SK-N-SH treated with all-trans-retinoic acid at 6 μM for 48 hours (cell line): ENCODE measurements around the gene UNC5B.

ENCODE experiments used
- ATAC-seq: fragments of 200-7000 bp; cut with Tn5 transposase; 3 replicates; pipeline ENCODE4 v1.9.1; 2020; ENCODE audit warnings: mild to moderate bottlenecking, moderate library complexity
- ARNTL ChIP-seq: fragments of 450-650 bp; formaldehyde crosslinking; IDR thresholded peaks from 2 replicates; pipeline ENCODE4 v1.5.0; 2020; ENCODE audit warnings: low read depth, mild to moderate bottlenecking, moderate library complexity, borderline replicate concordance
- CREB5 ChIP-seq: fragments of 250-450 bp; sonication (Bioruptor Pico); IDR thresholded peaks from 2 replicates; pipeline ENCODE4 v1.5.1; 2020; ENCODE audit warnings: low read depth, mild to moderate bottlenecking, moderate library complexity
- CSDC2 ChIP-seq: fragments of 250-450 bp; sonication (Bioruptor Pico); IDR thresholded peaks from 2 replicates; pipeline ENCODE4 v1.5.0; 2020; ENCODE audit warnings: mild to moderate bottlenecking, moderate library complexity
- CSRNP3 ChIP-seq: fragments of 250-450 bp; sonication (Bioruptor Pico); IDR thresholded peaks from 2 replicates; pipeline ENCODE4 v1.5.1; 2021; ENCODE audit warnings: mild to moderate bottlenecking, moderate library complexity
- ESRRG ChIP-seq: fragments of 250-450 bp; sonication (Bioruptor Pico); IDR thresholded peaks from 2 replicates; pipeline ENCODE4 v1.6.1; 2021; ENCODE audit warnings: mild to moderate bottlenecking
- GLIS3 ChIP-seq: fragments of 250-450 bp; sonication (Bioruptor Pico); IDR thresholded peaks from 2 replicates; pipeline ENCODE4 v1.5.0; 2020; ENCODE audit warnings: mild to moderate bottlenecking, moderate library complexity
- ISL1 ChIP-seq: fragments of 250-450 bp; sonication (Bioruptor Pico); IDR thresholded peaks from 2 replicates; pipeline ENCODE4 v2.1.2; 2022; ENCODE audit warnings: mild to moderate bottlenecking, moderate library complexity
- OSR1 ChIP-seq: fragments of 250-450 bp; sonication (Bioruptor Pico); IDR thresholded peaks from 2 replicates; pipeline ENCODE4 v1.8.0; 2022; ENCODE audit warnings: moderate library complexity, mild to moderate bottlenecking, inconsistent platforms
- PPARA ChIP-seq: fragments of 250-450 bp; sonication (Bioruptor Pico); IDR thresholded peaks from 2 replicates; pipeline ENCODE4 v1.5.0; 2020; ENCODE audit warnings: mild to moderate bottlenecking, borderline replicate concordance
- RARB ChIP-seq: fragments of 250-450 bp; sonication (Bioruptor Pico); IDR thresholded peaks from 2 replicates; pipeline ENCODE4 v1.8.0; 2021; ENCODE audit warnings: mild to moderate bottlenecking, moderate library complexity
- SNAI2 ChIP-seq: fragments of 250-450 bp; sonication (Bioruptor Pico); IDR thresholded peaks from 2 replicates; pipeline ENCODE4 v1.5.0; 2020; ENCODE audit warnings: mild to moderate bottlenecking, moderate library complexity
- TOX ChIP-seq: fragments of 250-450 bp; sonication (Bioruptor Pico); IDR thresholded peaks from 2 replicates; pipeline ENCODE4 v1.8.0; 2021; ENCODE audit warnings: mild to moderate bottlenecking, moderate library complexity, borderline replicate concordance
- TSHZ2 ChIP-seq: fragments of 250-450 bp; sonication (Bioruptor Pico); IDR thresholded peaks from 2 replicates; pipeline ENCODE4 v1.5.0; 2020; ENCODE audit warnings: mild to moderate bottlenecking, moderate library complexity
- ZC3H10 ChIP-seq: fragments of 250-450 bp; sonication (Bioruptor Pico); IDR thresholded peaks from 2 replicates; pipeline ENCODE4 v1.5.1; 2021; ENCODE audit warnings: mild to moderate bottlenecking, moderate library complexity
- ZFP3 ChIP-seq: fragments of 250-450 bp; sonication (Bioruptor Pico); IDR thresholded peaks from 2 replicates; pipeline ENCODE4 v1.5.0; 2020; ENCODE audit warnings: mild to moderate bottlenecking, moderate library complexity
- ZFP30 ChIP-seq: fragments of 450-650 bp; formaldehyde crosslinking; IDR thresholded peaks from 2 replicates; pipeline ENCODE4 v1.5.0; 2022; ENCODE audit warnings: mild to moderate bottlenecking, moderate library complexity
- ZNF565 ChIP-seq: fragments of 450-650 bp; formaldehyde crosslinking; conservative IDR thresholded peaks from 2 replicates; pipeline ENCODE4 v1.5.0; 2020; ENCODE audit warnings: low read depth, mild to moderate bottlenecking, moderate library complexity
- ZNF70 ChIP-seq: fragments of 450-650 bp; formaldehyde crosslinking; IDR thresholded peaks from 2 replicates; pipeline ENCODE4 v1.5.0; 2020; ENCODE audit warnings: mild to moderate bottlenecking, moderate library complexity
- ZNF8 ChIP-seq: fragments of 450-650 bp; formaldehyde crosslinking; IDR thresholded peaks from 2 replicates; pipeline ENCODE4 v1.5.0; 2020; ENCODE audit warnings: mild to moderate bottlenecking, moderate library complexity

The UNC5B gene

GRCh38 chr10:71308985-71309384 is 96.6 kb downstream of the UNC5B start:
- no peak for ATAC-seq

GRCh38 chr10:71309919-71310318 is 97.5 kb downstream of the UNC5B start:
- TF ChIP-seq ZNF565 (CRISPR knock-in tag) = no peak
- TF ChIP-seq ZNF70 (CRISPR knock-in tag) = no peak
- TF ChIP-seq ZFP3 (CRISPR knock-in tag) = no peak
- no peak for TF ChIP-seq SNAI2 (CRISPR knock-in tag)
- TF ChIP-seq GLIS3 (CRISPR knock-in tag) = no peak
- TF ChIP-seq CSDC2 (CRISPR knock-in tag) = no peak
- TF ChIP-seq ARNTL (CRISPR knock-in tag) = no peak
- no peak for TF ChIP-seq TOX
- TF ChIP-seq ZNF8 (CRISPR knock-in tag) = no peak
- no peak for TF ChIP-seq CSRNP3 (CRISPR knock-in tag)
- no peak for ATAC-seq

More at GRCh38 chr10:71308985-71309384, 96.6 kb downstream of the UNC5B start:
- no peak for TF ChIP-seq CSDC2 (CRISPR knock-in tag)
- TF ChIP-seq OSR1 (CRISPR knock-in tag) = no peak
- no peak for TF ChIP-seq CREB5 (CRISPR knock-in tag)
- no peak for TF ChIP-seq ZNF8 (CRISPR knock-in tag)
- no peak for TF ChIP-seq ZNF70 (CRISPR knock-in tag)
- TF ChIP-seq, all 23 proteins: peak for 0

- no peak for ATAC-seq
- TF ChIP-seq RARB (CRISPR knock-in tag) (no peak), GLIS3 (CRISPR knock-in tag) (no peak), ZFP30 (CRISPR knock-in tag) (no peak), ZC3H10 (CRISPR knock-in tag) (no peak), ZNF8 (CRISPR knock-in tag) (no peak), ZFP3 (CRISPR knock-in tag) (no peak), CREB5 (CRISPR knock-in tag) (no peak), OSR1 (CRISPR knock-in tag) (no peak), ISL1 (no peak), ESRRG (CRISPR knock-in tag) (no peak), CSRNP3 (CRISPR knock-in tag) (no peak), TSHZ2 (CRISPR knock-in tag) (no peak), PPARA (no peak)
Measured at GRCh38 chr10:71312220-71312619, 99.8 kb downstream of the UNC5B start.
